ENCODE results near the gene SSRP1.

GRCh38 chr11:57320067-57320718, 15.5 kb downstream of the SSRP1 start:
- TF ChIP-seq POLR2A (IDR thresholded peaks at IDR 0.05) = no peak
- no peak for TF ChIP-seq CTCF (IDR thresholded peaks at IDR 0.05)

All from adrenal gland (tissue), 5 donors.